ENCODE measurements around the gene ABHD8.
A peak's percentile ranks its signal among the peaks of the same experiment; 100 is the strongest.
"Not testable (repeated sequence)": the region's sequence is repeated elsewhere in the genome, so short reads cannot be mapped to it uniquely, and the experiment has no call there.

The ABHD8 gene

DNA sequence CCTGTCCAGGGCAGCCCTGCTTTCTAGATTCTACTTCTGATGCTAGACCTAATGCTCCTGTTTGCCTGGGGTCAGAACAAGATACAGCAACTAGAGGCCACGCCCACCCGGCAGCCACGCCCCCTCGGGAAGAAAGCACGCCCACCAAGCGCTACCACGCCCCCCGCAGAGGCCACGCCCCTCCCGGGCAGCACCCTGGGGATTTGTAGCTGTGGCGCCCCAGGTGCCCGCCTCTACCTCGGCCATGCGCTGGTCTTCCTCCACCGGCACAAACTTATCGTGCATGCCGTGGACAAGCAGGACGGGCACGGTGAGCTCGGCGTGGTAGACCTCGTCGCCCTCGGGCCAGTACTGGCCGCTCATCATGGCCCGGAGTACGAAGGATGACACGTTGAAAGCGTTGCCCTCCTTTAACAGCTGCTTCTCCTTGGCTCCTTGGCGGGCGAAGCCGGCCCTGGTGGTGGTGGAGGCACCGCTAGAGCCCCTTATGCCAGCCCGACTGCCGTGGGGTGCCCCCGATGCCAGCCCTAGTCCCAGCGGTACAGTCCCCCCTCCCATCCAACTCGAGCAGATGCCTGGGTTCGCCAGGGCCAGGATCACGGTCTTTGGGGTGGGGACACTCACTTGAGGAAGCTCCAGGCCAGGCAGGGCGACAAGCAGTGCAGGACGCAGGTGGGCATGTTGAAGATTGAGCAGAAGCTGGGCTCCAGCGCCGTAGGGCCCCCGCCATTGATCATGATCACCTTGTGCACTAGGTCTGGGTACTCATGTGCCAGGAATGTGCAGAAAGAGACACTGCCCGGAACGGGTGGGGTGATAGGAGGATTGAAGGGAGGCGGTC lies 9.0 kb downstream of the ABHD8 start:
- no peak for DNase-seq

DNA sequence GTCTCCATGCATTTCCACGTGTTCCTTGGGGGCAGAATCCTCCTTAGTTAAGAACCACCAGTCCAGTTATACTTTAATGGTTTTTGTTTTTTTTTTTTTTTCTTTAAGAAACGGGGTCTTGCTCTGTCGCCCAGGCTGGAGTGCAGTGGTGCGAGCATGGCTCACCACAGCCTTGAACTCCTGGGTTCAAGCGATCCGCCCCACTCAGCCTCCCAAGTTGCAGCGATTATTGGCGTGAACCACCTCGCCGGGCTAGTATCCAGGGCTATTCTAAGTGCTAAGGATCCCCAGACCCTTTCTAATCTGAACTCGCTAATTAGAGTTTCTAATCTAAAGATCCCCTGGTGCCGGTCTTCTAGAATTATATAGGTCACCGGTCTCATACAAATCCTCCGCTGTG lies 9.6 kb downstream of the ABHD8 start:
- no peak for DNase-seq

DNA sequence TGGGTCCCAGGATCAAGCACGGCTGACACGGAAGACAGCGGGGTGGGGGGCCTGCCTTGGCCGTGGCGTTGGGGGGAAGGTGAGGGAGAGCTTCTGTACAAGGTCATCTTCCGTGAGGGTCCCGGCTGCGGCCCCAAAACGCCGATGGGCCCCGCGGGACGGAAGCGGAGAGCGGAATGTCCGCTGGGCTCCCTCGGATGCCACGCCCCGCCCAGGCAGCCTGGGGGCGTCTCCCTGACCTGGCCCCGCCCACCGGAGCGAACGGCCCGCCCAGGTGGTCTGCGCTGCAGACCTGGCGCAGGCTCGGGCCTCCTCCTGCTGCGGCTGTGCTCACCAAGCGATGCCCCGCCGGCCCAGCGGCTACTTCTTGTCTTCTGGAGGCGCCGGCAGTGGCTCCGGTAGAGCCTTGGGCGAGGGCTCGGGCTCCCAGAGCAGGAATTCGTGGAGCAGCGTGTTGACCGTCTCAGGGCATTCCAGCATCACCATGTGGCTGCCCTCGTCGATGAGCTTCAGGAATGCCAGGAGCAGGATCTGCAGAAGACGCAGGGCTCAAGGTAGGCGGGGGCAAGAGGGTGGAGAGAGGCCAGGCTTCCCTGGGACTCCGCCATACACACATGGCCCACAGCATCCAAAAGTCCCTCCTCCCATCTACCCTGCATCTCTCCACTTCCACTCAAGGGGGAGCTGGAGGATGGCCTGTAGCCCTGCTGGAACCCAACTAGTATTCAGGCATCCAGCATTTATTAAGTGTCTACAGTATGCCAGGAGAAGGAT lies 10.7 kb downstream of the ABHD8 start:
- DNase-seq, result peak in 2 of 3 experiments; percentile 15 to 16

- no peak for DNase-seq
Observed at GRCh38 chr19:17289489-17289888, 13.7 kb downstream of the ABHD8 start.

DNA sequence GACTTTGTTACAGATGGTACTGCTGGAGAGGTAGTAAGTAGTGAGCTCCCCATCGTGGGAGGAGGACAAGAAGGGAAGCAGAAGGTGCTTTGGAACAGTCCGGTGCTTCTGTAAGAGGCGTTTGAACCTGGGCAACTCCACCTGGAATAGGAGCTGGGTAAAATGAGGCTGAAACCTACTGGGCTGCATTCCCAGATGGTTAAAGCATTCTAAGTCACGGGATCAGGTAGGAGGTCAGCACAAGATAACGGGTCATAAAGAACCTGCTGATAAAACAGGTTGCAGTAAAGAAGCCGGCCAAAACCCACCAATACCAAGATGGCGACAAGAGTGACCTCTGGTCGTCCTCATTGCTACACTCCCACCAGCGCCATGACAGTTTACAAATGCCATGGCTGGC lies 16.5 kb downstream of the ABHD8 start:
- no peak for DNase-seq

DNA sequence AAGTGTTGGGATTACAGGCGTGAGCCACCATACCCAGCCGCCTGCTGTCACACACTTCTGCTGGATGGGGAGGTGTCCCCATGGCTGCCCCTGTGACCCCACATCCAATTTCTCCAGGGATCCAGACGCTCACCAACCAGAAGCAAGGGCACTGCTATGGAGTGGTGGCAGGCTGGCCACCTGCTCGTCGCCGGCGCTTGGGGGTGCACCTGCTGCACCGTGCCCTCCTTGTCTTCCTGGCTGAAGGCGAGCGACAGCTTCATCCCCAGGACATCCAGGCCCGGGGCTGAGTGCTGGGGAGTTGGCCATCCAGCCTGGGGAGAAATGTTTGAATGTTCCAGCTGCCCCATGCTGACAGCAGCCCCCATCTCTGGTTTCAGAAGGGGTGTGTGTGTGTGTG lies 17.0 kb downstream of the ABHD8 start:
- DNase-seq, result no peak

GRCh38 chr19:17285415-17286135 lies 17.6 kb downstream of the ABHD8 start:
- no peak for DNase-seq

DNA sequence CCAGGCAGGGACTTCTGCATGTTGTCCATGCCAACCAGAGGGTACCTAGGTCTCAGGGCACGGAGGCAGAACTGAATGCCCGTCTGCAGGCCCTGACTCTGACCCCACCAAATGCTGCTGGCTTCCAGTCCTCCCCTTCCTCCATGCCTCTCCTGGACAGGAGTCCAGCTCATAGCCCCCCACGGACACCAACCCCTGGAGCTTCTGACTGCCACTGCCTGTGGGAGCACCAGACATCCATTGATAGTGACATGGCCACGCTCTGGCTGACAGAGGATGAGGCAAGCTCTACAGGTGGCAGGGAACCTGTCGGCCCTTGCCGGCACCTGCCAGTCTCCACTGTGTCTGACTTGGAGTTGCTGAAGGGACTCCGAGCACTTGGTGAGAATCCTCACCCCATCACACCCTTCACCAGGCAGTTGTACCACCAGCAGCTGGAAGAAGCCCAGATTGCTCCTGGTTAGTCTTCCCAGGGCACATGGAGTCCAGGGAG lies 19.7 kb downstream of the ABHD8 start:
- no peak for DNase-seq

DNA sequence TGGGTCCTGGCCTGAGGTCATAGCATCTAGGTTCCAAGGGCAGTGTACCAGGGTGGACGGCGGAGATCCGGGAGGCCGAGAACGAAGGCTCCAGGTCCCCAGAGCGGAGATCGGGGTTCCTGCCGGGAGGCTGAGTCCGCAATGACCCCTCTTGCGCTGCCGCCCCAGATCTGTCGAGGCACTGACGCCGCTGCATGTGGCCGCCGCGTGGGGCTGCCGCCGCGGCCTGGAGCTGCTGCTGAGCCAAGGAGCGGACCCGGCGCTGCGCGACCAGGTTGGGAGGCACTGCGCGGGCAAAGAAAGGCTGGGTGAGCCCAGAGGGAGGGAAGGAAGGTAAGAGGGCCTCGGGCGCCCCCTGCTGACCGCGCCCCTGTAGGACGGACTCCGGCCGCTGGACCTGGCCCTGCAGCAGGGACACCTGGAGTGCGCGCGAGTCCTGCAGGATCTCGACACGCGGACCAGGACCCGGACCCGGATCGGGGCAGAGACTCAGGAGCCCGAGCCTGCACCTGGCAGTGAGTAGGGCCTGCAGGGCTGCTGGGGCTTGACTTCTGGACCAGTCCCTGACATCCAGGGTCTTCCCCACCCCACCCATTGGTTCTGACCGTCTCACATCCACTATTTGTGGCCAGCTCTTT lies 20.6 kb downstream of the ABHD8 start:
- DNase-seq, result peak; percentile 56 to 90 (median 83)

DNA sequence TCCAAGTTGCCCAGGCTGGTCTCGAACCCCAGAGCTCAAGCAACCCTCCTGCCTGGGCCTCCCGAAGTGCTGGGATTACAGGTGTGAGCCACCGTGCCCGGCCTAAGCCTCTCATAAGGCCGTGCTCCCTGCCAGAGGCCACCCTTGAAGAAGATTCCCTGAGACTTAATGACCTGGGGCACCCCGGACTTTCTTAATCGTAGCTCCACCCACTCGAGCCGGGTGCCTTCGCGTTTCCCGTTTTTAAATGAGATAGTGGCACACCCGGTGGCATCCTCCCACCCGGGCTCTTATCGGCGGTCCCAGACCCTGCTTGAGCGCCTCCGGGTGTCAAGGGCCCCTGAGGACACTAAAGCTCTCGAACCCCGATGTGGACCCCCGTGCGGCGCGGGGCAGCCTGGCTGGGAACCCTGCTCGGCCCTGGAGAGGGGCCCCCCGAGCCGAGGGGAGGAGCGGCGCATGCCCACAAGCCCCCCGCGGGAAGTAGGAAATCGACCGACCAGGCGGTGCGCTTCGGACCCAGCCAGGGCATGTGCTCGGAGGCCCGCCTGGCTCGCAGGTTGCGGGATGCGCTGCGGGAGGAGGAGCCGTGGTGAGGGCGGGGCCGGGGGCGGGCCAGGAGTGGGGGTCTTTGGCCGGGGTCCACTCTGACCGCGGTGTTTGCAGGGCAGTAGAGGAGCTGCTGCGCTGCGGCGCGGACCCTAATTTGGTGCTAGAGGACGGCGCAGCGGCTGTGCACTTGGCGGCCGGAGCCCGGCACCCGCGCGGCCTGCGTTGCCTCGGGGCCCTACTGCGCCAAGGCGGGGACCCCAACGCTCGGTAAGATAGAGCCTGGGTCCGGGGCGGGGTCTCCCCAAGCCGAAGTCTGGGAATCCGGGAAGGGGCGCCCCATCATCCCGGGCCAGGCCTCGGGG lies 21.6 kb downstream of the ABHD8 start, which contains the start of gene ANKLE1:
TSS of gene ANKLE1 (plus strand) at position 511 of the 914 bp plus-strand sequence. CDS start at position 531, 20 bp downstream.
- peak in 2 of 3 experiments; percentile 52 to 57 for DNase-seq

DNA sequence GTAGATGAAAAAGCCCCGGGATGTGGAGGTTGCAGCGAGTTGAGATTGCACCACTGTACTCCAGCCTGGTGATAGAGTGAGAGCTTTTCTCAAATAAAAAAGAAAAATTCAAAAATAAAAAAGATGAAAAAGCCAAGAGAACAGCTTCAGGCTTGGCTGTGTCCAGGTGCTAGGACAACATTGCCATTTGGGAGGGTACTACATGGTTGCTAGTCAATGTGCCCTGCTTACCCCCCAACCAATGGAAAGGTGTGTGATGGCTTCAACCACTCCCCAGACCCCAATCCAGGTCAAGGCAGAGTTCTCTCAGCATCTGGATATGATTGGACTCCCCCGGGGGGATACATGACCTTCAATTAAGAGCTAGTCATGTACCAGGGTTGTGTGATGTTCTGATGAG lies 23.8 kb downstream of the ABHD8 start:
- DNase-seq, result no peak

DNA sequence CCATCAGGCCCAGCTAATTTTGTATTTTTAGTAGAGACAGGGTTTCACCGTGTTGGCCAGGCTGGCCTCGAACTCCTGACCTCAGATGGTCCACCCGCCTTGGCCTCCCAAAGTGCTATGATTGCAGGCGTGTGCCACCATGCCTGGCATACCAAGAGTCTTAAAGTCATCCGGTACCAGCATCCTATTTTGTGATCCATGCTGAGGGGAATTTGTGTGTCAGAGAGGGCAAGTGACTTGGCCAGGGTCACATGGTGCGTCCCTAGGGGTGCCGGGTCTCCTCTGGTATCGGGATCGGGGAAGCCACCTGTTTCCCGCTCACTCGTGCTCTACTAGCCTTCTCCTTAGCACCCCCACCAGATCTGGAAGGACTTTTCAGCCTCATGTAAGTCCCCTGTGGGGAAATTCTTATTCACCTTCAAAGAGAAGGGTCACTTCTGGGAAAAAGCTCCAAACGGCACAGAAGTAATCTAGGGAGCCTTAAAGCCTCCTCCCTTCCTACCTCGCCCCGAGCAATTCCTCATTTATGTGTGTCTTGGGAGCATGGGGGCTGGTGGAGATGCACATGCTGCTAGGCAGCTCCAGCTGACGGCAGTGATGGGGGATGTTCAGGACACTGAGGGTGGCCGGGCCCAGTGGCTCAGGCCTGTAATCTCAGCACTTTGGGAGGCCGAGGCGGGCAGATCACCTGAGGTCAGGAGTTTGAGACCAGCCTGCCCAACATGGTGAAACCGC lies 27.6 kb downstream of the ABHD8 start:
- DNase-seq, result no peak

GRCh38 chr19:17274892-17275291 lies 28.3 kb downstream of the ABHD8 start:
- not testable (repeated sequence) for DNase-seq

DNA sequence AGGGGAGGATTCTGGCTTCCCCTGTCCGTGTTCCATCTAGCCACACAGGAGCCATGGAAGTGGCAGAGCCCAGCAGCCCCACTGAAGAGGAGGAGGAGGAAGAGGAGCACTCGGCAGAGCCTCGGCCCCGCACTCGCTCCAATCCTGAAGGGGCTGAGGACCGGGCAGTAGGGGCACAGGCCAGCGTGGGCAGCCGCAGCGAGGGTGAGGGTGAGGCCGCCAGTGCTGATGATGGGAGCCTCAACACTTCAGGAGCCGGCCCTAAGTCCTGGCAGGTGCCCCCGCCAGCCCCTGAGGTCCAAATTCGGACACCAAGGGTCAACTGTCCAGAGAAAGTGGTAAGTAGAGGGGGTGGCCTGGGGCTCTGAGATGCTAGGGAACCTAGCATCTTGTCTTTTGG lies 34.5 kb downstream of the ABHD8 start:
- DNase-seq, result no peak

- DNase-seq, result peak; percentile 89 to 97 (median 93)
Observed at GRCh38 chr19:17266975-17267788, 36.0 kb downstream of the ABHD8 start, which contains the start of gene BABAM1. TSS of gene BABAM1 (plus strand) at chr19:17267443. CDS start at chr19:17268807, 1,364 bp downstream.

- DNase-seq, result no peak
Observed at GRCh38 chr19:17266589-17266974, 36.6 kb downstream of the ABHD8 start.

DNA sequence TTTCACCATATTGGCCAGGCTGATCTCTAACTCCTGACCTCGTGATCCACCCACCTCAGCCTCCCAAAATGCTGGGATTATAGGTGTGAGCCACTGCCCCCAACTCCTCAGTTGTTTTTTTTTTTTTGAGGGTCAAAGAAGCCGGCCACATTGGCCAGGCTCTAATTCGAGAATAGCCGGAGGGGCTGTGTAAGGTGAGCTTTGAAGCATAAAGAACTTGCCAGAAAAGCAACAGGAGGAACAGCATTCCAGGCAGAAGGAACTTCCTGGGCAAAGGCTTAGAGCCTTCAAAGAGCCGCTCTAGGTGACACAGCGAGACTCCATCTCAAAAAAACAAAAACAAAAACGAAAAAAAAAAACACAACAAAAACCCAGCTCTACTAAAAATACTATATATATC lies 37.2 kb downstream of the ABHD8 start:
- no peak for DNase-seq

GRCh38 chr19:17264641-17264979 lies 38.6 kb downstream of the ABHD8 start, which contains the start of gene USHBP1:
TSS of gene USHBP1 (minus strand) at chr19:17264745. CDS start at chr19:17264299, 446 bp downstream.
- no peak for DNase-seq
